HCT116 (cell line): ENCODE measurements around the gene DNMT3A. TPM values are rescaled to one million over a fixed set of nuclear protein-coding genes. Genes with fewer than 3 reads are reported as not detected.

Source experiments
- ATAC-seq: fragments of 200-7000 bp; cut with Tn5 transposase; 2 replicates; pipeline ENCODE4 v1.9.1; 2020; ENCODE audit warnings: mild to moderate bottlenecking, moderate library complexity
- BruUV-seq: library from RNA; stranded (reverse); fragments of 400-500 nt; replicated peaks from 2 replicates; lab custom pipeline; 2021; lab: Mats Ljungman, UMichigan
- CTCF ChIA-PET: fragments of 300-600 bp; sonication (Branson Sonifier 250); formaldehyde crosslinking; loops from one replicate; lab custom pipeline; 2021; ENCODE audit warnings: antibody characterized with exemption; lab: Charles Lee
- POLR2A ChIA-PET: fragments of 300-600, 350-600 bp; sonication (Branson Sonifier 250); formaldehyde crosslinking; loops from one replicate; lab custom pipeline; 2021; ENCODE audit warnings: antibody characterized with exemption; lab: Charles Lee
- RAD21 ChIA-PET, 2 experiments: fragments of 300-600 bp; sonication (Branson Sonifier 250); formaldehyde crosslinking; loops; one replicate each; lab custom pipeline; 2023; ENCODE audit warnings: low total read pairs in 2 of 2; ENCODE audit not compliant: uncharacterized antibody in 2 of 2, unreplicated experiment in 2 of 2, low non-redundant PET in 1 of 2; lab: Charles Lee
- DNase-seq: peaks from one replicate; pipeline ENCODE4 v3.0.0-alpha.2; 2010; ENCODE audit warnings: low read depth, low spot score
- H2AFZ ChIP-seq: fragments of 200-600 bp; shearing (Covaris generic), sonication (generic); 2 replicates; pipeline ENCODE4 v1.6.1; 2017; ENCODE audit warnings: low read depth, mixed run types, mixed read lengths, antibody characterized with exemption, low read length; ENCODE audit not compliant: poor library complexity, severe bottlenecking
- H3K27ac ChIP-seq: 2 replicates; pipeline ENCODE4 v1.5.1; 2012; ENCODE audit warnings: low read depth, low read length
- H3K27me3 ChIP-seq: fragments of 200-600 bp; sonication (generic); 2 replicates; pipeline ENCODE4 v1.6.1; 2016; ENCODE audit warnings: mixed run types, low read length, mixed read lengths; ENCODE audit not compliant: insufficient read depth
- H3K36me3 ChIP-seq, 2 experiments: fragments of 200-500 bp in 1 of 2; fragments of 200-600 bp in 1 of 2; sonication (Bioruptor generic) in 1 of 2; sonication (generic) in 1 of 2; 2 replicates each; pipeline versions ENCODE4 v1.5.1 to v1.6.1; 2014 to 2016; ENCODE audit warnings: low read length in 2 of 2, inconsistent platforms in 1 of 2, mixed read lengths in 1 of 2, mixed run types in 1 of 2; ENCODE audit not compliant: insufficient read depth in 2 of 2, control insufficient read depth in 1 of 2
- H3K4me1 ChIP-seq, 2 experiments: fragments of 200-600 bp in 1 of 2; sonication (generic) in 1 of 2; 2 replicates each; pipeline versions ENCODE4 v1.5.1 to v1.6.1; 2012 to 2017; ENCODE audit warnings: low read length in 2 of 2, inconsistent platforms in 1 of 2, mild to moderate bottlenecking in 1 of 2, mixed read lengths in 1 of 2, mixed run types in 1 of 2, moderate library complexity in 1 of 2; ENCODE audit not compliant: insufficient read depth in 2 of 2, control insufficient read depth in 1 of 2
- H3K4me2 ChIP-seq: fragments of 200-600 bp; sonication (generic); 2 replicates; pipeline ENCODE4 v1.6.1; 2017; ENCODE audit warnings: mixed run types, low read length, mixed read lengths
- H3K4me3 ChIP-seq, 2 experiments: fragments of 200-600 bp in 1 of 2; sonication (generic) in 1 of 2; replicated peaks in 1 of 2; 2 replicates each; pipeline ENCODE4 v1.5.1; 2011 to 2016; ENCODE audit warnings: low read length in 2 of 2, control low read depth in 1 of 2, low read depth in 1 of 2, mild to moderate bottlenecking in 1 of 2, mixed read lengths in 1 of 2, mixed run types in 1 of 2
- H3K79me2 ChIP-seq: fragments of 200-600 bp; sonication (generic); 2 replicates; pipeline ENCODE4 v1.6.1; 2017; ENCODE audit warnings: mild to moderate bottlenecking, mixed run types, low read length, moderate library complexity, mixed read lengths; ENCODE audit not compliant: insufficient read depth
- H3K9ac ChIP-seq: fragments of 200-600 bp; sonication (generic); 2 replicates; pipeline ENCODE4 v1.6.1; 2016; ENCODE audit warnings: low read length, mixed read lengths
- H3K9me2 ChIP-seq: fragments of 200-600 bp; sonication (generic), shearing (Covaris generic); 2 replicates; pipeline ENCODE4 v1.6.1; 2017; ENCODE audit warnings: mixed run types, mild to moderate bottlenecking, moderate library complexity; ENCODE audit not compliant: insufficient read depth
- H3K9me3 ChIP-seq, 2 experiments: fragments of 200-500 bp in 1 of 2; fragments of 200-600 bp in 1 of 2; sonication (Bioruptor generic) in 1 of 2; sonication (generic) in 1 of 2; 2 replicates each; pipeline ENCODE4 v1.6.1; 2014 to 2017; ENCODE audit warnings: low read length in 2 of 2, mixed read lengths in 2 of 2, inconsistent platforms in 1 of 2, low read depth in 1 of 2, mild to moderate bottlenecking in 1 of 2, mixed run types in 1 of 2, moderate library complexity in 1 of 2; ENCODE audit not compliant: control insufficient read depth in 1 of 2, insufficient read depth in 1 of 2
- H4K20me1 ChIP-seq: fragments of 200-600 bp; sonication (generic), shearing (Covaris generic); 2 replicates; pipeline ENCODE4 v1.6.1; 2017; ENCODE audit warnings: mixed run types, mild to moderate bottlenecking, moderate library complexity; ENCODE audit not compliant: insufficient read depth
- ATF3 ChIP-seq: IDR thresholded peaks from 2 replicates; pipeline ENCODE4 v1.6.1; 2012
- CEBPB ChIP-seq: IDR thresholded peaks from 2 replicates; pipeline ENCODE4 v1.6.1; 2012; ENCODE audit warnings: low read depth
- CTCF ChIP-seq, 3 experiments: fragments of 200-600 bp in 1 of 3; sonication (generic) in 1 of 3; IDR thresholded peaks in 2 of 3; conservative IDR thresholded peaks in 1 of 3; 2 replicates each; pipeline ENCODE4 v1.5.1; 2012 to 2017; ENCODE audit warnings: low read depth in 2 of 3, low read length in 2 of 3, antibody characterized with exemption in 1 of 3, borderline replicate concordance in 1 of 3, control low read depth in 1 of 3, mild to moderate bottlenecking in 1 of 3, mixed read lengths in 1 of 3, mixed run types in 1 of 3, moderate library complexity in 1 of 3; ENCODE audit not compliant: insufficient read depth in 1 of 3
- EZH2 ChIP-seq: fragments of 200-600 bp; sonication (generic); IDR thresholded peaks from 2 replicates; pipeline ENCODE4 v1.6.1; 2017; ENCODE audit warnings: antibody characterized with exemption, mixed run types
- FOSL1 ChIP-seq: IDR thresholded peaks from 2 replicates; pipeline ENCODE4 v1.6.1; 2012; ENCODE audit warnings: low read depth
- MAX ChIP-seq: IDR thresholded peaks from 2 replicates; pipeline ENCODE4 v1.6.1; 2012
- POLR2A ChIP-seq: IDR thresholded peaks from 2 replicates; pipeline ENCODE4 v1.7.0; 2011; ENCODE audit warnings: borderline replicate concordance; ENCODE audit not compliant: insufficient read depth, insufficient read length; ENCODE audit errors: extremely low read depth
- POLR2AphosphoS5 ChIP-seq: IDR thresholded peaks from 2 replicates; pipeline ENCODE4 v1.6.1; 2011; ENCODE audit warnings: mild to moderate bottlenecking, low read depth, low read length, moderate library complexity
- RAD21 ChIP-seq: IDR thresholded peaks from 2 replicates; pipeline ENCODE4 v1.6.1; 2012; ENCODE audit warnings: low read depth, mild to moderate bottlenecking
- SIN3A ChIP-seq: IDR thresholded peaks from 2 replicates; pipeline ENCODE4 v1.6.1; 2012; ENCODE audit warnings: low read depth
- SP1 ChIP-seq: IDR thresholded peaks from 2 replicates; pipeline ENCODE4 v1.6.1; 2012; ENCODE audit warnings: low read depth
- ZBTB33 ChIP-seq: IDR thresholded peaks from 2 replicates; pipeline ENCODE4 v1.6.1; 2011; ENCODE audit warnings: mild to moderate bottlenecking, low read length, moderate library complexity; ENCODE audit not compliant: insufficient replicate concordance; ENCODE audit errors: extremely low read depth
- ZFX ChIP-seq: fragments of 450-650 bp; IDR thresholded peaks from 2 replicates; pipeline ENCODE4 v1.6.1; 2017
- intact Hi-C: fragments of 100-400 bp; cut with micrococcal nuclease; formaldehyde crosslinking; loops from 2 replicates; pipeline ENCODE4 v1.10.0; 2022
- total RNA-seq: library from RNA; stranded (reverse); gene quantifications from one replicate; pipeline ENCODE4 v1.2.1, GENCODE V29; 2021; ENCODE audit not compliant: unreplicated experiment

DNMT3A gene
- total RNA-seq, 1 experiment from 2014 or later = 14.3 TPM

- intact Hi-C loops = no loop called here
- BruUV-seq = no TSS peak
- POLR2A ChIA-PET = no interaction called here
Observed at GRCh38 chr2:25280051-25280687, 61.6 kb downstream of the DNMT3A start.

More at GRCh38 chr2:25280051-25280687, 61.6 kb downstream of the DNMT3A start:
- no peaks in the 10 kb centered on the region for H3K4me1 ChIP-seq
- ChIA-PET RAD21 (no interaction called here), CTCF (no interaction called here)
- no peaks in the 10 kb centered on the region for H3K9me3 ChIP-seq
- H2AFZ ChIP-seq = no peak overlapping the region
- TF ChIP-seq ZBTB33 (no peak), POLR2AphosphoS5 (no peak), ZFX (no peak), ATF3 (no peak), SIN3A (no peak), EZH2 (no peak), SP1 (no peak), CEBPB (no peak), RAD21 (no peak), CTCF (IDR thresholded peaks at IDR 0.05 in 2 of 3, conservative IDR thresholded peaks at IDR 0.05 in 1 of 3; ENCODE audit: borderline replicate concordance in 1 of 3, insufficient read depth in 1 of 3, low read depth in 2 of 3, low read length in 2 of 3) (no peak), MAX (no peak), FOSL1 (no peak), POLR2A (no peak)
- no peak overlapping the region for H3K4me2 ChIP-seq
- ATAC-seq (no peak), DNase-seq (no peak)
- H3K9ac ChIP-seq = no peak overlapping the region
- no peaks in the 10 kb centered on the region for H3K27me3 ChIP-seq
- no peak overlapping the region for H3K27ac ChIP-seq
- no peaks in the 10 kb centered on the region for H3K9me2 ChIP-seq
- H3K36me3 ChIP-seq = no peaks in the 10 kb centered on the region
- H3K79me2 ChIP-seq = no peaks in the 10 kb centered on the region
- no peak overlapping the region for H3K4me3 ChIP-seq
- H4K20me1 ChIP-seq = no peaks in the 10 kb centered on the region
